ENCODE data around the gene S100A10. TPM values are rescaled to one million over a fixed set of nuclear protein-coding genes. Genes with fewer than 3 reads are reported as not detected.

The S100A10 gene
- total and polyA plus RNA-seq, 11 donors: 55.5 to 403 (median 196) TPM

GRCh38 chr1:151966061-151966460, 27.6 kb downstream of the S100A10 start:
- TF ChIP-seq POLR2A (IDR thresholded peaks at IDR 0.05): no peak
- no peak for TF ChIP-seq CTCF (IDR thresholded peaks at IDR 0.05)
- H3K4me3 ChIP-seq: no peak overlapping the region
- no peaks in the 10 kb centered on the region for H3K36me3 ChIP-seq
- no peak overlapping the region for H3K27ac ChIP-seq
- no peak for DNase-seq
- intact Hi-C loops (cut with DNase I): loop anchor here in 5 of 10 donors (5.0 kb wide), 2 partner anchors 34 to 36 kb away; no protein-coding TSS in a partner anchor
- ATAC-seq: no peak
- H3K27me3 ChIP-seq: no peaks in the 10 kb centered on the region
- H3K9me3 ChIP-seq: no peaks in the 10 kb centered on the region
- H3K4me1 ChIP-seq: peaks cover 0 to 49% (median 19%) of the 10 kb centered on the region in 12 donors

GRCh38 chr1:151964510-151964909, 29.1 kb downstream of the S100A10 start:
- ATAC-seq (peak in 2 of 4 donors; percentile 27 to 41), DNase-seq (no peak)
- Histone ChIP-seq H3K4me1 (peaks cover 0 to 49% (median 22%) of the 10 kb centered on the region in 12 donors), H3K36me3 (no peaks in the 10 kb centered on the region), H3K9me3 (no peaks in the 10 kb centered on the region), H3K4me3 (no peak overlapping the region), H3K27ac (peak overlapping the region in 1 of 12 donors; percentile 31), H3K27me3 (no peaks in the 10 kb centered on the region)
- WGBS, 4 donors: 81 to 85% (median 81%) methylated on average over 2 of the region's 2 CpGs
- TF ChIP-seq POLR2A (IDR thresholded peaks at IDR 0.05) (no peak), CTCF (IDR thresholded peaks at IDR 0.05) (no peak)
- intact Hi-C loops (cut with DNase I): loop anchor here in 2 of 10 donors (2.0 to 5.0 kb wide), 2 partner anchors 26 to 33 kb away; no protein-coding TSS in a partner anchor

- WGBS, 4 donors: 53 to 69% (median 63%) methylated on average over 2 of the region's 2 CpGs
- no peak for TF ChIP-seq POLR2A (IDR thresholded peaks at IDR 0.05)
- no peak for TF ChIP-seq CTCF (IDR thresholded peaks at IDR 0.05)
- Histone ChIP-seq H3K4me3 (no peak overlapping the region), H3K27ac (peak overlapping the region in 1 of 12 donors; percentile 58), H3K36me3 (no peaks in the 10 kb centered on the region), H3K9me3 (no peaks in the 10 kb centered on the region), H3K27me3 (no peaks in the 10 kb centered on the region), H3K4me1 (peaks cover 0 to 36% (median 20%) of the 10 kb centered on the region in 12 donors)
- ATAC-seq (peak in 3 of 4 donors; percentile 44 to 53 (median 51)), DNase-seq (no peak)
- intact Hi-C loops (cut with DNase I): loop anchor here in 1 of 10 donors (5.0 kb wide), 1 partner anchor 34 kb away; no protein-coding TSS in a partner anchor
These were observed 30.4 kb downstream of the S100A10 start for GRCh38 chr1:151963288-151963687.

- H3K27ac ChIP-seq: peak overlapping the region in 1 of 12 donors; percentile 49
- intact Hi-C loops (cut with DNase I): loop anchor here in 1 of 10 donors (5.0 kb wide), 1 partner anchor 35 kb away; no protein-coding TSS in a partner anchor
- ATAC-seq: peak in 1 of 4 donors; percentile 37
- H3K36me3 ChIP-seq: no peaks in the 10 kb centered on the region
- no peaks in the 10 kb centered on the region for H3K27me3 ChIP-seq
- DNase-seq: no peak
- no peak overlapping the region for H3K4me3 ChIP-seq
- H3K9me3 ChIP-seq: no peaks in the 10 kb centered on the region
- 43 to 60% (median 50%) methylated on average over 4 of the region's 4 CpGs for WGBS, 4 donors
- H3K4me1 ChIP-seq: peaks cover 0 to 26% (median 17%) of the 10 kb centered on the region in 12 donors
- TF ChIP-seq CTCF (IDR thresholded peaks at IDR 0.05): no peak
- TF ChIP-seq POLR2A (IDR thresholded peaks at IDR 0.05): no peak
These were observed 31.8 kb downstream of the S100A10 start for GRCh38 chr1:151961833-151962232.

Data from heart left ventricle (tissue), 16 donors.